ENCODE results near the gene PRRC2C. TPM values are rescaled to one million over a fixed set of nuclear protein-coding genes. Genes with fewer than 3 reads are reported as not detected.

PRRC2C gene
- total RNA-seq, 4 donors from 2014 or later, result 94.4 to 233 (median 125) TPM

- peaks cover 0 to 34% (median 17%) of the 10 kb centered on the region in 4 donors for H3K4me1 ChIP-seq
- H3K27ac ChIP-seq, result peak overlapping the region; percentile 94 to 98 (median 96)
- peak overlapping the region; percentile 67 to 87 (median 77) for H3K4me3 ChIP-seq
- peaks cover 0 to 3% (median 0%) of the 10 kb centered on the region in 3 donors for H3K36me3 ChIP-seq
- no peaks in the 10 kb centered on the region for H3K27me3 ChIP-seq
- no peaks in the 10 kb centered on the region for H3K9me3 ChIP-seq
- DNase-seq, result peak; percentile 52 to 72 (median 53)
- TF ChIP-seq CTCF (IDR thresholded peaks at IDR 0.05), result no peak
- TF ChIP-seq POLR2A (IDR thresholded peaks at IDR 0.05), result no peak
These were observed 754 bp downstream of the PRRC2C start for GRCh38 chr1:171486048-171486519.

- Histone ChIP-seq H3K9me3 (no peaks in the 10 kb centered on the region), H3K27ac (no peak overlapping the region), H3K36me3 (peaks cover 0 to 3% (median 0%) of the 10 kb centered on the region in 3 donors), H3K27me3 (no peaks in the 10 kb centered on the region), H3K4me1 (peaks cover 0 to 38% (median 18%) of the 10 kb centered on the region in 4 donors), H3K4me3 (peak overlapping the region in 3 of 4 donors; percentile 67 to 87 (median 85))
- TF ChIP-seq POLR2A (IDR thresholded peaks at IDR 0.05) (no peak), CTCF (IDR thresholded peaks at IDR 0.05) (no peak)
- no peak for DNase-seq
These were observed 1.7 kb downstream of the PRRC2C start for GRCh38 chr1:171487038-171487437.

GRCh38 chr1:171488190-171488929 is 3.0 kb downstream of the PRRC2C start:
- peaks cover 0 to 46% (median 22%) of the 10 kb centered on the region in 4 donors for H3K4me1 ChIP-seq
- peaks cover 0 to 3% (median 0%) of the 10 kb centered on the region in 3 donors for H3K36me3 ChIP-seq
- H3K9me3 ChIP-seq, result no peaks in the 10 kb centered on the region
- no peak for TF ChIP-seq POLR2A (IDR thresholded peaks at IDR 0.05)
- TF ChIP-seq CTCF (IDR thresholded peaks at IDR 0.05), result no peak
- no peak overlapping the region for H3K27ac ChIP-seq
- H3K4me3 ChIP-seq, result no peak overlapping the region
- DNase-seq, result no peak
- H3K27me3 ChIP-seq, result no peaks in the 10 kb centered on the region

GRCh38 chr1:171494076-171494475 is 8.7 kb downstream of the PRRC2C start:
- no peak for TF ChIP-seq CTCF (IDR thresholded peaks at IDR 0.05)
- no peak for TF ChIP-seq POLR2A (IDR thresholded peaks at IDR 0.05)
- Histone ChIP-seq H3K36me3 (peaks cover 0 to 3% (median 0%) of the 10 kb centered on the region in 3 donors), H3K27ac (no peak overlapping the region), H3K4me1 (peaks cover 0 to 34% (median 11%) of the 10 kb centered on the region in 4 donors), H3K4me3 (no peak overlapping the region), H3K9me3 (no peaks in the 10 kb centered on the region), H3K27me3 (no peaks in the 10 kb centered on the region)
- DNase-seq, result no peak

- Histone ChIP-seq H3K36me3 (no peaks in the 10 kb centered on the region), H3K9me3 (no peaks in the 10 kb centered on the region), H3K27me3 (no peaks in the 10 kb centered on the region), H3K4me3 (no peak overlapping the region), H3K27ac (no peak overlapping the region), H3K4me1 (peaks cover 0 to 28% (median 9%) of the 10 kb centered on the region in 4 donors)
- DNase-seq, result no peak
- no peak for TF ChIP-seq POLR2A (IDR thresholded peaks at IDR 0.05)
- TF ChIP-seq CTCF (IDR thresholded peaks at IDR 0.05), result no peak
These were observed 10.1 kb downstream of the PRRC2C start for GRCh38 chr1:171495444-171495843.

Measured in Peyer's patch (tissue), 4 donors.